Esophagus muscularis mucosa (tissue), 4 donors: Measurements from ENCODE around the gene ERC2. TPM values are rescaled to one million over a fixed set of nuclear protein-coding genes. Genes with fewer than 3 reads are reported as not detected.
A peak's percentile ranks its signal among the peaks of the same experiment; 100 is the strongest.

Source experiments
- DNase-seq: peaks from one replicate; pipeline ENCODE4 v3.0.0-alpha.2; 2017; ENCODE audit errors: extremely low spot score
- H3K27ac ChIP-seq, 4 donors: fragments of 200-600 bp; sonication (generic); replicated peaks in 1 of 4; 1 replicate in 3 of 4; 2 replicates in 1 of 4; pipeline ENCODE4 v1.5.1; 2016 to 2019; ENCODE audit warnings: mild to moderate bottlenecking in 1 of 4
- H3K27me3 ChIP-seq, 4 donors: fragments of 200-600 bp; sonication (generic); one replicate each; pipeline versions ENCODE4 v1.5.1 to v1.6.0; 2016 to 2019
- H3K36me3 ChIP-seq, 4 donors: fragments of 200-600 bp; sonication (generic); one replicate each; pipeline ENCODE4 v1.5.1; 2016 to 2019
- H3K4me1 ChIP-seq, 4 donors: fragments of 200-600 bp; sonication (generic); one replicate each; pipeline ENCODE4 v1.5.1; 2016 to 2019
- H3K4me3 ChIP-seq, 4 donors: fragments of 200-600 bp; sonication (generic); 1 replicate in 2 of 4; 2 replicates in 2 of 4; pipeline ENCODE4 v1.5.1; 2016 to 2019; ENCODE audit warnings: mild to moderate bottlenecking in 4 of 4, moderate library complexity in 1 of 4
- H3K9me3 ChIP-seq, 4 donors: fragments of 200-600 bp; sonication (generic); 1 replicate in 3 of 4; 2 replicates in 1 of 4; pipeline ENCODE4 v1.5.1; 2016 to 2019
- EP300 ChIP-seq: sonication (generic); formaldehyde crosslinking; IDR thresholded peaks from one replicate; pipeline ENCODE4 v1.6.1; 2017; ENCODE audit warnings: antibody characterized with exemption
- POLR2A ChIP-seq: fragments of 450-650 bp; IDR thresholded peaks from one replicate; pipeline ENCODE4 v1.6.1; 2017; ENCODE audit warnings: antibody characterized with exemption, moderate library complexity, mild to moderate bottlenecking, low read depth
- POLR2AphosphoS5 ChIP-seq, 2 donors: sonication (generic); formaldehyde crosslinking; IDR thresholded peaks; one replicate each; pipeline ENCODE4 v1.6.1; 2017; ENCODE audit warnings: antibody characterized with exemption in 2 of 2
- WGBS: methylation state at CpG from one replicate; pipeline ENCODE4 v1.1.5; 2018; 5-methylcytosine and 5-hydroxymethylcytosine counted together
- intact Hi-C: fragments of 100-400 bp; cut with DNase I; formaldehyde crosslinking; loops from one replicate; pipeline ENCODE4 v1.15.1; 2023
- total RNA-seq, 4 donors: library from RNA; depleted of rRNA; stranded (reverse); fragments of >200 nt; gene quantifications; one replicate each; pipeline versions ENCODE4 v1.1.0 to v1.2.1, GENCODE V29; 2016
- TF ChIP-seq, protein P1 (sequence below), 3 experiments: fragments of 200-600 bp in 2 of 3; fragments of 450-650 bp in 1 of 3; sonication (generic) in 2 of 3; IDR thresholded peaks; one replicate each; pipeline ENCODE4 v1.5.1; 2017 to 2019; ENCODE audit warnings: antibody characterized with exemption in 3 of 3, mild to moderate bottlenecking in 2 of 3, moderate library complexity in 1 of 3

ERC2 gene
- total RNA-seq, 4 donors from 2014 or later = 0.42 to 2.0 (median 1.5) TPM

DNA sequence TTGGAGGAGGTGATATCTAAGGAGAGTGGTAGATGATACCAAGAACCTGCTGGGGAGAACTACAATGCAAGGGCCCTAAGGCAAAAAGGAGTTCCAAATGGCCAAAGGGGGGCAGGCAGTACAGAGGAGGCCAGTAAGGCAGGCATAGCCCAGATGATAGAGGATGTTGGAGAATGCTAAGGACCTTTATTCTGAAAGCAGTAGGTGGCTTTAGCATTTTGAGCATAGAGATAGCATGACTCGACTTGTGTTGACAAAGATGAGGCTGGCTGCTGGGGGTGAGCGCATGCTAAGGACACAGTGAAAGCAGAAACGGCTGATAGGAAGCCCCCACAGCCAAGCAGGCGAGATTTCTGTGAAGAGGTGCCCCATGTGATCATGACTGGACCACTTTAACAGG, 419.3 kb downstream of the ERC2 start:
- no peak for DNase-seq
- no peaks in the 10 kb centered on the region for H3K4me1 ChIP-seq
- no peak for TF ChIP-seq POLR2AphosphoS5 (IDR thresholded peaks at IDR 0.05)
- TF ChIP-seq EP300 = no peak
- TF ChIP-seq, protein P1, sequence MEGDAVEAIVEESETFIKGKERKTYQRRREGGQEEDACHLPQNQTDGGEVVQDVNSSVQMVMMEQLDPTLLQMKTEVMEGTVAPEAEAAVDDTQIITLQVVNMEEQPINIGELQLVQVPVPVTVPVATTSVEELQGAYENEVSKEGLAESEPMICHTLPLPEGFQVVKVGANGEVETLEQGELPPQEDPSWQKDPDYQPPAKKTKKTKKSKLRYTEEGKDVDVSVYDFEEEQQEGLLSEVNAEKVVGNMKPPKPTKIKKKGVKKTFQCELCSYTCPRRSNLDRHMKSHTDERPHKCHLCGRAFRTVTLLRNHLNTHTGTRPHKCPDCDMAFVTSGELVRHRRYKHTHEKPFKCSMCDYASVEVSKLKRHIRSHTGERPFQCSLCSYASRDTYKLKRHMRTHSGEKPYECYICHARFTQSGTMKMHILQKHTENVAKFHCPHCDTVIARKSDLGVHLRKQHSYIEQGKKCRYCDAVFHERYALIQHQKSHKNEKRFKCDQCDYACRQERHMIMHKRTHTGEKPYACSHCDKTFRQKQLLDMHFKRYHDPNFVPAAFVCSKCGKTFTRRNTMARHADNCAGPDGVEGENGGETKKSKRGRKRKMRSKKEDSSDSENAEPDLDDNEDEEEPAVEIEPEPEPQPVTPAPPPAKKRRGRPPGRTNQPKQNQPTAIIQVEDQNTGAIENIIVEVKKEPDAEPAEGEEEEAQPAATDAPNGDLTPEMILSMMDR (IDR thresholded peaks at IDR 0.05) = no peak
- no peak for TF ChIP-seq POLR2A
- H3K27ac ChIP-seq = no peak overlapping the region
- H3K4me3 ChIP-seq = no peak overlapping the region
- H3K27me3 ChIP-seq = peaks cover 0 to 2% (median 0%) of the 10 kb centered on the region in 4 donors
- H3K9me3 ChIP-seq = no peaks in the 10 kb centered on the region
- 86% methylated on average over 4 of the region's 4 CpGs for WGBS
- intact Hi-C loops = loop anchor here (10.0 kb wide), 1 partner anchor 564 kb away; the partner anchor contains the start of gene WNT5A
- no peaks in the 10 kb centered on the region for H3K36me3 ChIP-seq

DNA sequence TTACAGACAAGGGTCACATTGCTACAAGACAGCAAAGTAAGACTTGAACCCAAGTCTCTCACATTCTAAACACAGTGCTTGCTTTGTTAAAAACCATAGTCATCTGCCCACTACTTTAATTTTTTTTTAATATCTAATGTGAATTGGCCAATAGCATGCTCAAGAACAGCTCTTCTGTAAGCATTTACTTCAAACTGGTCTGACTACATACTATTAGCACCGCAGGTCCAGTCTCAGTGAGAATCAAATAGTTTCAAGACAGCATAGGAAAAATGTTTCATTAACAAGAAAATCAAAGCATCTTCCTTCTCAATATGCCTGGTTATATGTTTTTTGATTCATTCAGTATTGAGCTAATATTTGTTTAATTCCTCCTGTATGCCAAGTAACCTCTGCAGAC, 419.9 kb downstream of the ERC2 start:
- intact Hi-C loops = loop anchor here (10.0 kb wide), 1 partner anchor 564 kb away; the partner anchor contains the start of gene WNT5A
- no peaks in the 10 kb centered on the region for H3K36me3 ChIP-seq
- H3K27ac ChIP-seq = no peak overlapping the region
- WGBS = 100% methylated on average over 1 of the region's 1 CpG
- no peak for TF ChIP-seq POLR2A
- no peak for TF ChIP-seq POLR2AphosphoS5 (IDR thresholded peaks at IDR 0.05)
- TF ChIP-seq EP300 = no peak
- TF ChIP-seq, protein P1 (IDR thresholded peaks at IDR 0.05) = no peak
- no peaks in the 10 kb centered on the region for H3K9me3 ChIP-seq
- DNase-seq = no peak
- no peaks in the 10 kb centered on the region for H3K4me1 ChIP-seq
- peaks cover 0 to 5% (median 0%) of the 10 kb centered on the region in 4 donors for H3K27me3 ChIP-seq
- no peak overlapping the region for H3K4me3 ChIP-seq

DNA sequence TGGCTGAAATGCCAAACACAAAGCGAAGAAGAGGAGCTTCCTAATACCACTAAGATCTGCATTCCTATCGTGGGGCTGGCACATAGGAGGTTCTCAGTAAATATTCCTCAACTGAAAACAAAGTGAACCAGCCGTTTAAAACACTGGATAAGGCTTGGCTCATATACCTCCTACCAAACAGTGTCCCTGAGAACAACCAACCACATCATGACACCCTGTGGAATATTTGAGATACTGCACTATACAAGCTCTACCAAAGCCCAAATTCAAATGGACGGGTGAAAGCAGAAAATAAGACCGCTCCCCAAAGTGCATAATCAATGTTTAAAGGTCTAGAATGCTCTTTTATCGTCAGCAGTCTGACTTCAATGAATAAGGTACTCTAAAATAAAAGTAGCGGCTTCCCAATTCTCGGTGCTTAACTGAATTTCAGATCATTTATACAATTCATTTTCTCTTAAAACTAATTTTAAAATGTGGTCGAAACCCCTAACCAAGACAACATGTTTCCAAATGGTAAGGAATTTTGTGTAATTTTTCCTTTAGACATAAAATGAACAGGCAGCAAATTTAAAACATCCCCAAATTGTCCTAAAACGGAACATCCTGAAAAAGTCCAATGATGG, 425.8 kb downstream of the ERC2 start:
- no peak overlapping the region for H3K4me3 ChIP-seq
- no peak for DNase-seq
- no peaks in the 10 kb centered on the region for H3K36me3 ChIP-seq
- peaks cover 0 to 4% (median 0%) of the 10 kb centered on the region in 4 donors for H3K4me1 ChIP-seq
- intact Hi-C loops = loop anchor here (10.0 kb wide), 1 partner anchor 558 kb away; the partner anchor contains the start of gene WNT5A
- TF ChIP-seq, protein P1 (IDR thresholded peaks at IDR 0.05) = peak; percentile 47 to 54 (median 50)
- TF ChIP-seq EP300 = no peak
- H3K27me3 ChIP-seq = peaks cover 0 to 5% (median 0%) of the 10 kb centered on the region in 4 donors
- H3K9me3 ChIP-seq = peaks cover 0 to 10% (median 3%) of the 10 kb centered on the region in 4 donors
- WGBS = 57% methylated on average over 10 of the region's 10 CpGs
- no peak overlapping the region for H3K27ac ChIP-seq

DNA sequence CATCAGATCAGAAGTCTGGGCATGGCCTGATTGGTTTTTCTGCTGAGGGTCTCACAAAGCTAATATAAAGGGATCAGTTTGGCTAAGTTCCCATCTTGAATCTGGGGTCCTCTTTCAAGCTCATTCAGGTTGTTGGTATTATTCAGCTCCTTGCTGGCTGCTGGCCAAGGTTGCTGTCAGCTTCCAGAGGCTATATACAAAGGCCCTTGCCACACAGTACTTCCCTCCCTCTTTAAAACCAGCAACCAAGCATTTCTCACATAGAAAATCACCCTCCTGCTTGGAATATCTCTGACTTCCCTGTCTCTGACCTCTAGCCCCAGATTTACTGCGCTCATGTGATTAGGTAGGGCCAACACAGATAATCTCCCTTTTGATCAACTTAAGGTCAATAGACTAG, 442.9 kb downstream of the ERC2 start:
- DNase-seq = no peak
- no peak for TF ChIP-seq POLR2A
- TF ChIP-seq, protein P1 (IDR thresholded peaks at IDR 0.05) = no peak
- TF ChIP-seq EP300 = no peak
- TF ChIP-seq POLR2AphosphoS5 (IDR thresholded peaks at IDR 0.05) = no peak
- Histone ChIP-seq H3K36me3 (no peaks in the 10 kb centered on the region), H3K27me3 (no peaks in the 10 kb centered on the region), H3K9me3 (no peaks in the 10 kb centered on the region), H3K4me1 (no peaks in the 10 kb centered on the region), H3K27ac (no peak overlapping the region), H3K4me3 (no peak overlapping the region)
- 100% methylated on average over 1 of the region's 1 CpG for WGBS
- intact Hi-C loops = no loop called here

DNA sequence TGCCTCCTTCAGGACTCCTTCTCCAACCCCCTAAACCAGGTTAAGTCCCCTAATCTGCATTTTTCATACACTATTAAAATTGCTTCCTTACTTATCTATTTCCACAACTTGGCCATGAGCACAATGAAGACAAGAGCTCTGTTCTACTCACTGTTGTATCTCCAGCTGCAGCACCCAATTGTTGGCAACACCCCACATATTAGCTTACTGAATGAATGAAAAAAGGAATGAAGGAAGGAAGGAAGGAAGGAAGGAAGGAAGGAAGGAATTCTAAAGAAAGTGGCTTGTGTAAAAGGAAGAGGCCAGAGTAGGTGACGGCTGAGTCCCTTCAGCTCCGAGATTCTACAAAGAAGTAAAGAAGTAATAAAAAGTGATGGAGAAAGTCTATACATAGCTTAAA, 444.7 kb downstream of the ERC2 start:
- no peak for DNase-seq
- no peak overlapping the region for H3K27ac ChIP-seq
- 99% methylated on average over 2 of the region's 2 CpGs for WGBS
- no peaks in the 10 kb centered on the region for H3K4me1 ChIP-seq
- no peaks in the 10 kb centered on the region for H3K9me3 ChIP-seq
- no peaks in the 10 kb centered on the region for H3K27me3 ChIP-seq
- H3K36me3 ChIP-seq = no peaks in the 10 kb centered on the region
- no peak overlapping the region for H3K4me3 ChIP-seq
- TF ChIP-seq EP300 = no peak
- TF ChIP-seq POLR2A = no peak
- TF ChIP-seq, protein P1 (IDR thresholded peaks at IDR 0.05) = no peak
- TF ChIP-seq POLR2AphosphoS5 (IDR thresholded peaks at IDR 0.05) = no peak
- intact Hi-C loops = no loop called here
